GM12874 (cell line): ENCODE results near the gene KLHDC7B.

ENCODE experiments used
- CTCF ChIP-seq: IDR thresholded peaks from 2 replicates; pipeline ENCODE4 v1.5.1; 2011; ENCODE audit warnings: low read depth, mild to moderate bottlenecking, control low read depth, low read length, moderate library complexity; ENCODE audit not compliant: insufficient read depth

The KLHDC7B gene

GRCh38 chr22:50503475-50504145 lies 42.1 kb upstream of the KLHDC7B start:
- TF ChIP-seq CTCF: no peak

- no peak for TF ChIP-seq CTCF
These were observed 41.1 kb upstream of the KLHDC7B start for GRCh38 chr22:50504369-50505211.

- no peak for TF ChIP-seq CTCF
These were observed 40.4 kb upstream of the KLHDC7B start for GRCh38 chr22:50505276-50505775.

GRCh38 chr22:50505776-50506610 lies 39.7 kb upstream of the KLHDC7B start:
- TF ChIP-seq CTCF: no peak

GRCh38 chr22:50506611-50507420 lies 38.9 kb upstream of the KLHDC7B start:
- no peak for TF ChIP-seq CTCF

- no peak for TF ChIP-seq CTCF
These were observed 38.2 kb upstream of the KLHDC7B start, which contains the start of gene LMF2 for GRCh38 chr22:50507421-50507990. Gene LMF2 (minus strand): TSS chr22:50507702. CDS start chr22:50507675, 27 bp downstream.
